Activated T-cell treated with anti-CD3 and anti-CD28 coated beads for 1 hour (primary cell): Measurements from ENCODE around the gene PFDN2.

Source experiments
- DNase-seq: peaks from one replicate; pipeline ENCODE4 v3.0.0-alpha.2; 2020; ENCODE audit warnings: low read depth

PFDN2 gene

GRCh38 chr1:161051219-161051618, 66.6 kb downstream of the PFDN2 start:
- DNase-seq = no peak
